ENCODE measurements around the gene TRPC4AP.

The TRPC4AP gene

GRCh38 chr20:35021063-35021462, 71.5 kb downstream of the TRPC4AP start:
- DNase-seq, result no peak
- in situ Hi-C loops (cut with MboI; ENCODE audit: low pct_unique_long_range_greater_than_20kb, low sequenced_read_pairs), result no loop called here

- no peak for DNase-seq
- in situ Hi-C loops (cut with MboI; ENCODE audit: low pct_unique_long_range_greater_than_20kb, low sequenced_read_pairs), result no loop called here
These were observed 72.3 kb downstream of the TRPC4AP start for GRCh38 chr20:35020108-35020928.

- DNase-seq, result no peak
- in situ Hi-C loops (cut with MboI; ENCODE audit: low pct_unique_long_range_greater_than_20kb, low sequenced_read_pairs), result no loop called here
These were observed 73.8 kb downstream of the TRPC4AP start for GRCh38 chr20:35018590-35019371.

GRCh38 chr20:35017099-35017835, 75.3 kb downstream of the TRPC4AP start:
- in situ Hi-C loops (cut with MboI; ENCODE audit: low pct_unique_long_range_greater_than_20kb, low sequenced_read_pairs), result no loop called here
- DNase-seq, result no peak

- DNase-seq, result no peak
- in situ Hi-C loops (cut with MboI; ENCODE audit: low pct_unique_long_range_greater_than_20kb, low sequenced_read_pairs), result no loop called here
These were observed 76.8 kb downstream of the TRPC4AP start for GRCh38 chr20:35015863-35016193.

- DNase-seq, result no peak
- in situ Hi-C loops (cut with MboI; ENCODE audit: low pct_unique_long_range_greater_than_20kb, low sequenced_read_pairs), result no loop called here
These were observed 78.1 kb downstream of the TRPC4AP start for GRCh38 chr20:35014537-35014936.

GRCh38 chr20:35013421-35014411, 78.9 kb downstream of the TRPC4AP start:
- in situ Hi-C loops (cut with MboI; ENCODE audit: low pct_unique_long_range_greater_than_20kb, low sequenced_read_pairs), result no loop called here
- DNase-seq, result peak; percentile 53

GRCh38 chr20:35012227-35013069, 80.2 kb downstream of the TRPC4AP start:
- no peak for DNase-seq
- in situ Hi-C loops (cut with MboI; ENCODE audit: low pct_unique_long_range_greater_than_20kb, low sequenced_read_pairs), result no loop called here

- DNase-seq, result no peak
- in situ Hi-C loops (cut with MboI; ENCODE audit: low pct_unique_long_range_greater_than_20kb, low sequenced_read_pairs), result no loop called here
These were observed 80.9 kb downstream of the TRPC4AP start for GRCh38 chr20:35011589-35012226.

GRCh38 chr20:35010405-35011192, 82.0 kb downstream of the TRPC4AP start:
- in situ Hi-C loops (cut with MboI; ENCODE audit: low pct_unique_long_range_greater_than_20kb, low sequenced_read_pairs), result no loop called here
- no peak for DNase-seq

GRCh38 chr20:35009665-35010328, 82.8 kb downstream of the TRPC4AP start:
- DNase-seq, result no peak
- in situ Hi-C loops (cut with MboI; ENCODE audit: low pct_unique_long_range_greater_than_20kb, low sequenced_read_pairs), result no loop called here

GRCh38 chr20:35008411-35009342, 83.9 kb downstream of the TRPC4AP start:
- in situ Hi-C loops (cut with MboI; ENCODE audit: low pct_unique_long_range_greater_than_20kb, low sequenced_read_pairs), result no loop called here
- no peak for DNase-seq

GRCh38 chr20:35007891-35008290, 84.7 kb downstream of the TRPC4AP start:
- in situ Hi-C loops (cut with MboI; ENCODE audit: low pct_unique_long_range_greater_than_20kb, low sequenced_read_pairs), result no loop called here
- no peak for DNase-seq

- DNase-seq, result no peak
- in situ Hi-C loops (cut with MboI; ENCODE audit: low pct_unique_long_range_greater_than_20kb, low sequenced_read_pairs), result no loop called here
These were observed 85.2 kb downstream of the TRPC4AP start for GRCh38 chr20:35007413-35007812.

- in situ Hi-C loops (cut with MboI; ENCODE audit: low pct_unique_long_range_greater_than_20kb, low sequenced_read_pairs), result no loop called here
These were observed 86.1 kb downstream of the TRPC4AP start for GRCh38 chr20:35006531-35006971.

More at GRCh38 chr20:35006531-35006971, 86.1 kb downstream of the TRPC4AP start:
- DNase-seq, result no peak

Measured in KBM-7 (cell line).